GM12878 (cell line): ENCODE results near the gene C10orf90. TPM values are rescaled to one million over a fixed set of nuclear protein-coding genes. Genes with fewer than 3 reads are reported as not detected.

ENCODE experiments used
- ATAC-seq: fragments of 200-7000 bp; cut with Tn5 transposase; 3 replicates; pipeline ENCODE4 v1.9.1; 2020; ENCODE audit warnings: mild to moderate bottlenecking, moderate library complexity
- BruUV-seq: library from RNA; stranded (reverse); fragments of 400-500 nt; replicated peaks from 2 replicates; lab custom pipeline; 2021; lab: Mats Ljungman, UMichigan
- CTCF ChIA-PET: fragments of 300-600 bp; sonication (Branson Sonifier 250); formaldehyde crosslinking; extraction: SDS; loops from one replicate; lab custom pipeline; 2021; ENCODE audit warnings: inconsistent platforms; lab: Yijun Ruan, JAX
- POLR2A ChIA-PET: fragments of 350-600 bp; formaldehyde crosslinking; extraction: SDS; loops from one replicate; lab custom pipeline; 2021; ENCODE audit warnings: inconsistent platforms; lab: Charles Lee
- RAD21 ChIA-PET: fragments of 300-600 bp; sonication (Branson Sonifier 250); formaldehyde crosslinking; loops from one replicate; lab custom pipeline; 2023; ENCODE audit warnings: antibody characterized with exemption; ENCODE audit not compliant: unreplicated experiment; lab: Charles Lee
- SMC1A ChIA-PET: fragments of 300-600 bp; sonication (Branson Sonifier 250); formaldehyde crosslinking; loops from one replicate; lab custom pipeline; 2023; ENCODE audit not compliant: unreplicated experiment, uncharacterized antibody; lab: Charles Lee
- DNase-seq: peaks from one replicate; pipeline ENCODE4 v3.0.0-alpha.2; 2011; ENCODE audit warnings: low read depth, low spot score
- FAIRE-seq: peaks from 3 replicates; lab custom pipeline; 2011; peaks lifted over from hg19 to GRCh38; lab: Jason Lieb, UNC
- H2AFZ ChIP-seq: 2 replicates; pipeline ENCODE4 v1.6.0; 2011; ENCODE audit warnings: low read depth, low read length, control low read depth; ENCODE audit not compliant: control insufficient read depth
- H3K27ac ChIP-seq: 2 replicates; pipeline ENCODE4 v1.5.1; 2011; ENCODE audit warnings: control low read depth; ENCODE audit not compliant: control insufficient read depth, insufficient read depth
- H3K27me3 ChIP-seq, 2 experiments: replicated peaks in 1 of 2; 2 replicates each; pipeline versions ENCODE4 v1.6.0 to v1.6.1; 2011; ENCODE audit warnings: low read length in 1 of 2; ENCODE audit not compliant: control insufficient read depth in 2 of 2, insufficient read depth in 2 of 2
- H3K36me3 ChIP-seq, 2 experiments: 2 replicates each; pipeline ENCODE4 v1.5.1; 2011; ENCODE audit warnings: low read length in 1 of 2; ENCODE audit not compliant: control insufficient read depth in 2 of 2, insufficient read depth in 2 of 2
- H3K4me1 ChIP-seq: 2 replicates; pipeline ENCODE4 v1.6.1; 2011; ENCODE audit warnings: mild to moderate bottlenecking, low read length, moderate library complexity, mixed read lengths; ENCODE audit not compliant: control insufficient read depth, insufficient read depth
- H3K4me2 ChIP-seq: 2 replicates; pipeline ENCODE4 v1.6.0; 2011; ENCODE audit warnings: control low read depth; ENCODE audit not compliant: control insufficient read depth, insufficient read depth
- H3K4me3 ChIP-seq: fragments of 200-600 bp; sonication (generic); 2 replicates; pipeline ENCODE4 v1.5.1; 2016
- H3K79me2 ChIP-seq: 2 replicates; pipeline ENCODE4 v1.6.0; 2011; ENCODE audit warnings: low read length; ENCODE audit not compliant: control insufficient read depth, insufficient read depth
- H3K9ac ChIP-seq: 2 replicates; pipeline ENCODE4 v1.8.0; 2011; ENCODE audit warnings: low read length, control low read depth, mixed read lengths; ENCODE audit not compliant: control insufficient read depth, insufficient read depth
- H3K9me3 ChIP-seq: replicated peaks from 3 replicates; pipeline ENCODE4 v1.5.1; 2011; ENCODE audit warnings: mild to moderate bottlenecking, low read length; ENCODE audit not compliant: control insufficient read depth, insufficient read depth
- H4K20me1 ChIP-seq: 2 replicates; pipeline ENCODE4 v1.6.0; 2011; ENCODE audit not compliant: control insufficient read depth, insufficient read depth
- CBX5 ChIP-seq: sonication (generic); IDR thresholded peaks from 2 replicates; pipeline ENCODE4 v1.6.1; 2016; ENCODE audit warnings: low read depth, moderate library complexity, mild to moderate bottlenecking, inconsistent platforms
- CHD1 ChIP-seq: IDR thresholded peaks from 2 replicates; pipeline ENCODE4 v1.6.1; 2012; ENCODE audit warnings: low read depth, low read length, improper control_type of control experiment
- LARP7 ChIP-seq: fragments of 450-650 bp; IDR thresholded peaks from 2 replicates; pipeline ENCODE4 v1.6.1; 2017; ENCODE audit warnings: mild to moderate bottlenecking
- NR2C1 ChIP-seq: fragments of 450-650 bp; IDR thresholded peaks from 2 replicates; pipeline ENCODE4 v1.6.1; 2017; ENCODE audit warnings: antibody characterized with exemption, mild to moderate bottlenecking, moderate library complexity
- SMAD5 ChIP-seq: IDR thresholded peaks from 2 replicates; pipeline ENCODE4 v1.6.1; 2016; ENCODE audit warnings: antibody characterized with exemption, low read depth
- SPI1 ChIP-seq: IDR thresholded peaks from 2 replicates; pipeline ENCODE4 v1.6.1; 2011; ENCODE audit warnings: low read depth, mild to moderate bottlenecking, low read length, moderate library complexity, borderline replicate concordance; ENCODE audit not compliant: insufficient read depth
- SREBF1 ChIP-seq: IDR thresholded peaks from 2 replicates; pipeline ENCODE4 v1.6.1; 2012; ENCODE audit warnings: mild to moderate bottlenecking, low read length
- SRF ChIP-seq, 2 experiments: IDR thresholded peaks; 2 replicates each; pipeline ENCODE4 v1.6.1; 2011; ENCODE audit warnings: low read depth in 2 of 2, low read length in 2 of 2, mild to moderate bottlenecking in 1 of 2, moderate library complexity in 1 of 2
- SUZ12 ChIP-seq: fragments of 200-600 bp; sonication (generic); IDR thresholded peaks from one replicate; pipeline ENCODE4 v1.6.1; 2018; ENCODE audit warnings: antibody characterized with exemption, mild to moderate bottlenecking; ENCODE audit not compliant: unreplicated experiment
- ZZZ3 ChIP-seq: IDR thresholded peaks from 2 replicates; pipeline ENCODE4 v1.6.1; 2011; ENCODE audit warnings: low read depth; ENCODE audit not compliant: control insufficient read depth, insufficient read length
- WGBS: methylation state at CpG from one replicate; pipeline ENCODE4 v1.1.6; 2016; ENCODE audit warnings: low lambda C conversion rate; ENCODE audit not compliant: insufficient replicate concordance, insufficient coverage; ENCODE audit errors: missing lambda C conversion rate; 5-methylcytosine and 5-hydroxymethylcytosine counted together
- in situ Hi-C: fragments of 300-500 bp; cut with MboI; formaldehyde crosslinking; loops from 9 replicates; pipeline ENCODE4 v1.14.3; 2018; ENCODE audit warnings: mixed read lengths
- intact Hi-C: fragments of 100-400 bp; cut with micrococcal nuclease; formaldehyde crosslinking; loops from one replicate; pipeline ENCODE4 v1.14.2; 2022; ENCODE audit not compliant: unreplicated experiment
- polyA plus RNA-seq, 11 experiments: library from polyadenylated mRNA; depleted of rRNA in 4 of 11; unstranded in 6 of 11; stranded (reverse) in 5 of 11; fragments of >200 nt; fragmentation: Nextera tagmentation in 4 of 11; fragmentation: Illumina TruSeq in 1 of 11; extraction: Ambion mirVana in 4 of 11; extraction: Trizol in 1 of 11; gene quantifications; 1 replicate in 1 of 11; 2 replicates in 10 of 11; pipeline versions ENCODE4 v1.2.1 to v1.2.3, GENCODE V29; 2011 to 2016; ENCODE audit warnings: inconsistent platforms in 2 of 11, missing spikeins in 2 of 11, low read depth in 1 of 11
- total RNA-seq, 4 experiments: library from RNA; depleted of rRNA in 3 of 4; stranded (reverse); fragments of >200 nt in 3 of 4; fragmentation: Illumina TruSeq in 1 of 4; extraction: Trizol in 1 of 4; gene quantifications; 2 replicates each; pipeline versions ENCODE4 v1.2.1 to v1.2.3, GENCODE V29; 2013 to 2021
- TF ChIP-seq, protein P1 (sequence below): fragments of 450-650 bp; IDR thresholded peaks from 2 replicates; pipeline ENCODE4 v1.6.1; 2018; ENCODE audit warnings: borderline replicate concordance, mild to moderate bottlenecking; ENCODE audit not compliant: partially characterized antibody
- TF ChIP-seq, protein P2 (sequence below): fragments of 450-650 bp; conservative IDR thresholded peaks from 2 replicates; pipeline ENCODE4 v1.6.1; 2017; ENCODE audit warnings: mild to moderate bottlenecking, moderate library complexity
- TF ChIP-seq, protein P3 (sequence below): fragments of 150-350 bp; IDR thresholded peaks from 2 replicates; pipeline ENCODE4 v1.6.1; 2014; ENCODE audit warnings: mild to moderate bottlenecking, low read depth, low read length

Gene C10orf90
- total and polyA plus RNA-seq, 10 of the 15 experiments (the other 5 are each of a cell fraction or from before 2014, with no cell fraction given) = 0.04 TPM; not detected in 9

DNA sequence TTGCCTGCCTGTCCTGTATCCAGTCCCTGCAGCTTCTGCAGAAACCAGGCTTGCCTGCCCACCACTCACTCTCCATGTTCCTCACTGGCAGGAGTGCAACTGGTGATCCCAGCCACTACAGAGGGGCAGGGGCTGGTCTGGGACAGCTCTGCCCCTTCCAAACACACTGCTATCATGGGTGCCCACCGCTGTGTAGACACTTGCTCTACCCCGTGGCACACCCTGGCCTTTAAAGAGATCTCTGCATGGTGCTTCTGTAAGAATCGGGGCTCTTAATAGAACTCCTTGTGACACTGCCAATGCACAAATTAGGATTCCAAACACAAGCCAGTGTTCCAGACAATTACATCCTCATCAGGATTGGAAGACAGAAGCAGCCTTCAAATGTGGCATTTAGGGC, 41.7 kb downstream of the C10orf90 start:
- 12% methylated on average over 3 of the region's 3 CpGs for WGBS
- ChIA-PET CTCF (interaction anchor here (1.5 kb wide), 1 partner anchor 11 kb away, joined by 4 read pairs; no protein-coding TSS in a partner anchor), POLR2A (no interaction called here), SMC1A (no interaction called here), RAD21 (no interaction called here)
- ATAC-seq (no peak), DNase-seq (no peak), FAIRE-seq (no peak)
- Histone ChIP-seq H3K9me3 (no peaks in the 10 kb centered on the region), H2AFZ (no peak overlapping the region), H3K27ac (no peak overlapping the region), H3K9ac (no peak overlapping the region), H3K79me2 (no peaks in the 10 kb centered on the region), H3K4me2 (no peak overlapping the region), H3K36me3 (no peaks in the 10 kb centered on the region), H4K20me1 (no peaks in the 10 kb centered on the region), H3K27me3 (no peaks in the 10 kb centered on the region), H3K4me3 (no peak overlapping the region), H3K4me1 (no peaks in the 10 kb centered on the region)
- intact Hi-C loops (no loop called here), in situ Hi-C loops (no loop called here)
- BruUV-seq = no TSS peak
- no peak for TF ChIP-seq CBX5
- no peak for TF ChIP-seq SMAD5
- TF ChIP-seq, protein P1, sequence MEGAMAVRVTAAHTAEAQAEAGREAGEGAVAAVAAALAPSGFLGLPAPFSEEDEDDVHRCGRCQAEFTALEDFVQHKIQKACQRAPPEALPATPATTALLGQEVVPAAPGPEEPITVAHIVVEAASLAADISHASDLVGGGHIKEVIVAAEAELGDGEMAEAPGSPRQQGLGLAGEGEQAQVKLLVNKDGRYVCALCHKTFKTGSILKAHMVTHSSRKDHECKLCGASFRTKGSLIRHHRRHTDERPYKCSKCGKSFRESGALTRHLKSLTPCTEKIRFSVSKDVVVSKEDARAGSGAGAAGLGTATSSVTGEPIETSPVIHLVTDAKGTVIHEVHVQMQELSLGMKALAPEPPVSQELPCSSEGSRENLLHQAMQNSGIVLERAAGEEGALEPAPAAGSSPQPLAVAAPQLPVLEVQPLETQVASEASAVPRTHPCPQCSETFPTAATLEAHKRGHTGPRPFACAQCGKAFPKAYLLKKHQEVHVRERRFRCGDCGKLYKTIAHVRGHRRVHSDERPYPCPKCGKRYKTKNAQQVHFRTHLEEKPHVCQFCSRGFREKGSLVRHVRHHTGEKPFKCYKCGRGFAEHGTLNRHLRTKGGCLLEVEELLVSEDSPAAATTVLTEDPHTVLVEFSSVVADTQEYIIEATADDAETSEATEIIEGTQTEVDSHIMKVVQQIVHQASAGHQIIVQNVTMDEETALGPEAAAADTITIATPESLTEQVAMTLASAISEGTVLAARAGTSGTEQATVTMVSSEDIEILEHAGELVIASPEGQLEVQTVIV = no peak
- TF ChIP-seq, protein P2, sequence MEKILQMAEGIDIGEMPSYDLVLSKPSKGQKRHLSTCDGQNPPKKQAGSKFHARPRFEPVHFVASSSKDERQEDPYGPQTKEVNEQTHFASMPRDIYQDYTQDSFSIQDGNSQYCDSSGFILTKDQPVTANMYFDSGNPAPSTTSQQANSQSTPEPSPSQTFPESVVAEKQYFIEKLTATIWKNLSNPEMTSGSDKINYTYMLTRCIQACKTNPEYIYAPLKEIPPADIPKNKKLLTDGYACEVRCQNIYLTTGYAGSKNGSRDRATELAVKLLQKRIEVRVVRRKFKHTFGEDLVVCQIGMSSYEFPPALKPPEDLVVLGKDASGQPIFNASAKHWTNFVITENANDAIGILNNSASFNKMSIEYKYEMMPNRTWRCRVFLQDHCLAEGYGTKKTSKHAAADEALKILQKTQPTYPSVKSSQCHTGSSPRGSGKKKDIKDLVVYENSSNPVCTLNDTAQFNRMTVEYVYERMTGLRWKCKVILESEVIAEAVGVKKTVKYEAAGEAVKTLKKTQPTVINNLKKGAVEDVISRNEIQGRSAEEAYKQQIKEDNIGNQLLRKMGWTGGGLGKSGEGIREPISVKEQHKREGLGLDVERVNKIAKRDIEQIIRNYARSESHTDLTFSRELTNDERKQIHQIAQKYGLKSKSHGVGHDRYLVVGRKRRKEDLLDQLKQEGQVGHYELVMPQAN = no peak
- TF ChIP-seq ZZZ3 = no peak
- no peak for TF ChIP-seq LARP7
- TF ChIP-seq SPI1 = no peak
- no peak for TF ChIP-seq SUZ12
- TF ChIP-seq SREBF1 = no peak
- no peak for TF ChIP-seq SRF (IDR thresholded peaks at IDR 0.05; ENCODE audit: low read depth in 2 of 2, low read length in 2 of 2)
- TF ChIP-seq NR2C1 = no peak
- TF ChIP-seq, protein P3, sequence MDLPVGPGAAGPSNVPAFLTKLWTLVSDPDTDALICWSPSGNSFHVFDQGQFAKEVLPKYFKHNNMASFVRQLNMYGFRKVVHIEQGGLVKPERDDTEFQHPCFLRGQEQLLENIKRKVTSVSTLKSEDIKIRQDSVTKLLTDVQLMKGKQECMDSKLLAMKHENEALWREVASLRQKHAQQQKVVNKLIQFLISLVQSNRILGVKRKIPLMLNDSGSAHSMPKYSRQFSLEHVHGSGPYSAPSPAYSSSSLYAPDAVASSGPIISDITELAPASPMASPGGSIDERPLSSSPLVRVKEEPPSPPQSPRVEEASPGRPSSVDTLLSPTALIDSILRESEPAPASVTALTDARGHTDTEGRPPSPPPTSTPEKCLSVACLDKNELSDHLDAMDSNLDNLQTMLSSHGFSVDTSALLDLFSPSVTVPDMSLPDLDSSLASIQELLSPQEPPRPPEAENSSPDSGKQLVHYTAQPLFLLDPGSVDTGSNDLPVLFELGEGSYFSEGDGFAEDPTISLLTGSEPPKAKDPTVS = no peak
- TF ChIP-seq CHD1 = no peak
